HCT116 (cell line): ENCODE data around the gene PYDC1. TPM values are rescaled to one million over a fixed set of nuclear protein-coding genes. Genes with fewer than 3 reads are reported as not detected.

Experiments
- ATAC-seq: fragments of 200-7000 bp; cut with Tn5 transposase; 2 replicates; pipeline ENCODE4 v1.9.1; 2020; ENCODE audit warnings: mild to moderate bottlenecking, moderate library complexity
- BruUV-seq: library from RNA; stranded (reverse); fragments of 400-500 nt; replicated peaks from 2 replicates; lab custom pipeline; 2021; lab: Mats Ljungman, UMichigan
- CTCF ChIA-PET: fragments of 300-600 bp; sonication (Branson Sonifier 250); formaldehyde crosslinking; loops from one replicate; lab custom pipeline; 2021; ENCODE audit warnings: antibody characterized with exemption; lab: Charles Lee
- POLR2A ChIA-PET: fragments of 300-600, 350-600 bp; sonication (Branson Sonifier 250); formaldehyde crosslinking; loops from one replicate; lab custom pipeline; 2021; ENCODE audit warnings: antibody characterized with exemption; lab: Charles Lee
- RAD21 ChIA-PET, 2 experiments: fragments of 300-600 bp; sonication (Branson Sonifier 250); formaldehyde crosslinking; loops; one replicate each; lab custom pipeline; 2023; ENCODE audit warnings: low total read pairs in 2 of 2; ENCODE audit not compliant: uncharacterized antibody in 2 of 2, unreplicated experiment in 2 of 2, low non-redundant PET in 1 of 2; lab: Charles Lee
- DNase-seq: peaks from one replicate; pipeline ENCODE4 v3.0.0-alpha.2; 2010; ENCODE audit warnings: low read depth, low spot score
- H2AFZ ChIP-seq: fragments of 200-600 bp; shearing (Covaris generic), sonication (generic); 2 replicates; pipeline ENCODE4 v1.6.1; 2017; ENCODE audit warnings: low read depth, mixed run types, mixed read lengths, antibody characterized with exemption, low read length; ENCODE audit not compliant: poor library complexity, severe bottlenecking
- H3K27ac ChIP-seq: 2 replicates; pipeline ENCODE4 v1.5.1; 2012; ENCODE audit warnings: low read depth, low read length
- H3K27me3 ChIP-seq: fragments of 200-600 bp; sonication (generic); 2 replicates; pipeline ENCODE4 v1.6.1; 2016; ENCODE audit warnings: mixed run types, low read length, mixed read lengths; ENCODE audit not compliant: insufficient read depth
- H3K36me3 ChIP-seq, 2 experiments: fragments of 200-500 bp in 1 of 2; fragments of 200-600 bp in 1 of 2; sonication (Bioruptor generic) in 1 of 2; sonication (generic) in 1 of 2; 2 replicates each; pipeline versions ENCODE4 v1.5.1 to v1.6.1; 2014 to 2016; ENCODE audit warnings: low read length in 2 of 2, inconsistent platforms in 1 of 2, mixed read lengths in 1 of 2, mixed run types in 1 of 2; ENCODE audit not compliant: insufficient read depth in 2 of 2, control insufficient read depth in 1 of 2
- H3K4me1 ChIP-seq, 2 experiments: fragments of 200-600 bp in 1 of 2; sonication (generic) in 1 of 2; 2 replicates each; pipeline versions ENCODE4 v1.5.1 to v1.6.1; 2012 to 2017; ENCODE audit warnings: low read length in 2 of 2, inconsistent platforms in 1 of 2, mild to moderate bottlenecking in 1 of 2, mixed read lengths in 1 of 2, mixed run types in 1 of 2, moderate library complexity in 1 of 2; ENCODE audit not compliant: insufficient read depth in 2 of 2, control insufficient read depth in 1 of 2
- H3K4me2 ChIP-seq: fragments of 200-600 bp; sonication (generic); 2 replicates; pipeline ENCODE4 v1.6.1; 2017; ENCODE audit warnings: mixed run types, low read length, mixed read lengths
- H3K4me3 ChIP-seq, 2 experiments: fragments of 200-600 bp in 1 of 2; sonication (generic) in 1 of 2; replicated peaks in 1 of 2; 2 replicates each; pipeline ENCODE4 v1.5.1; 2011 to 2016; ENCODE audit warnings: low read length in 2 of 2, control low read depth in 1 of 2, low read depth in 1 of 2, mild to moderate bottlenecking in 1 of 2, mixed read lengths in 1 of 2, mixed run types in 1 of 2
- H3K79me2 ChIP-seq: fragments of 200-600 bp; sonication (generic); 2 replicates; pipeline ENCODE4 v1.6.1; 2017; ENCODE audit warnings: mild to moderate bottlenecking, mixed run types, low read length, moderate library complexity, mixed read lengths; ENCODE audit not compliant: insufficient read depth
- H3K9ac ChIP-seq: fragments of 200-600 bp; sonication (generic); 2 replicates; pipeline ENCODE4 v1.6.1; 2016; ENCODE audit warnings: low read length, mixed read lengths
- H3K9me2 ChIP-seq: fragments of 200-600 bp; sonication (generic), shearing (Covaris generic); 2 replicates; pipeline ENCODE4 v1.6.1; 2017; ENCODE audit warnings: mixed run types, mild to moderate bottlenecking, moderate library complexity; ENCODE audit not compliant: insufficient read depth
- H3K9me3 ChIP-seq, 2 experiments: fragments of 200-500 bp in 1 of 2; fragments of 200-600 bp in 1 of 2; sonication (Bioruptor generic) in 1 of 2; sonication (generic) in 1 of 2; 2 replicates each; pipeline ENCODE4 v1.6.1; 2014 to 2017; ENCODE audit warnings: low read length in 2 of 2, mixed read lengths in 2 of 2, inconsistent platforms in 1 of 2, low read depth in 1 of 2, mild to moderate bottlenecking in 1 of 2, mixed run types in 1 of 2, moderate library complexity in 1 of 2; ENCODE audit not compliant: control insufficient read depth in 1 of 2, insufficient read depth in 1 of 2
- H4K20me1 ChIP-seq: fragments of 200-600 bp; sonication (generic), shearing (Covaris generic); 2 replicates; pipeline ENCODE4 v1.6.1; 2017; ENCODE audit warnings: mixed run types, mild to moderate bottlenecking, moderate library complexity; ENCODE audit not compliant: insufficient read depth
- ATF3 ChIP-seq: IDR thresholded peaks from 2 replicates; pipeline ENCODE4 v1.6.1; 2012
- CTCF ChIP-seq, 3 experiments: fragments of 200-600 bp in 1 of 3; sonication (generic) in 1 of 3; IDR thresholded peaks in 2 of 3; conservative IDR thresholded peaks in 1 of 3; 2 replicates each; pipeline ENCODE4 v1.5.1; 2012 to 2017; ENCODE audit warnings: low read depth in 2 of 3, low read length in 2 of 3, antibody characterized with exemption in 1 of 3, borderline replicate concordance in 1 of 3, control low read depth in 1 of 3, mild to moderate bottlenecking in 1 of 3, mixed read lengths in 1 of 3, mixed run types in 1 of 3, moderate library complexity in 1 of 3; ENCODE audit not compliant: insufficient read depth in 1 of 3
- EGR1 ChIP-seq: IDR thresholded peaks from 2 replicates; pipeline ENCODE4 v1.6.1; 2012; ENCODE audit warnings: low read depth
- ELF1 ChIP-seq: IDR thresholded peaks from 2 replicates; pipeline ENCODE4 v1.6.1; 2012; ENCODE audit warnings: low read depth, borderline replicate concordance
- EZH2phosphoT487 ChIP-seq: fragments of 200-600 bp; IDR thresholded peaks from 2 replicates; pipeline ENCODE4 v1.6.1; 2018; ENCODE audit warnings: antibody characterized with exemption, borderline replicate concordance
- FOSL1 ChIP-seq: IDR thresholded peaks from 2 replicates; pipeline ENCODE4 v1.6.1; 2012; ENCODE audit warnings: low read depth
- MAX ChIP-seq: IDR thresholded peaks from 2 replicates; pipeline ENCODE4 v1.6.1; 2012
- POLR2A ChIP-seq: IDR thresholded peaks from 2 replicates; pipeline ENCODE4 v1.7.0; 2011; ENCODE audit warnings: borderline replicate concordance; ENCODE audit not compliant: insufficient read depth, insufficient read length; ENCODE audit errors: extremely low read depth
- POLR2AphosphoS5 ChIP-seq: IDR thresholded peaks from 2 replicates; pipeline ENCODE4 v1.6.1; 2011; ENCODE audit warnings: mild to moderate bottlenecking, low read depth, low read length, moderate library complexity
- RAD21 ChIP-seq: IDR thresholded peaks from 2 replicates; pipeline ENCODE4 v1.6.1; 2012; ENCODE audit warnings: low read depth, mild to moderate bottlenecking
- REST ChIP-seq: IDR thresholded peaks from 2 replicates; pipeline ENCODE4 v1.6.1; 2012; ENCODE audit warnings: low read depth
- SP1 ChIP-seq: IDR thresholded peaks from 2 replicates; pipeline ENCODE4 v1.6.1; 2012; ENCODE audit warnings: low read depth
- SRF ChIP-seq: IDR thresholded peaks from 2 replicates; pipeline ENCODE4 v1.6.1; 2012; ENCODE audit warnings: low read depth
- TCF7L2 ChIP-seq: IDR thresholded peaks from 2 replicates; pipeline ENCODE4 v1.7.0; 2011; ENCODE audit warnings: borderline replicate concordance, inconsistent platforms; ENCODE audit not compliant: insufficient read depth, insufficient read length; ENCODE audit errors: extremely low read depth
- YY1 ChIP-seq: IDR thresholded peaks from 2 replicates; pipeline ENCODE4 v1.6.1; 2011; ENCODE audit warnings: low read length, low read depth, moderate library complexity, mild to moderate bottlenecking; ENCODE audit not compliant: insufficient replicate concordance; ENCODE audit errors: extremely low read depth
- ZBTB33 ChIP-seq: IDR thresholded peaks from 2 replicates; pipeline ENCODE4 v1.6.1; 2011; ENCODE audit warnings: mild to moderate bottlenecking, low read length, moderate library complexity; ENCODE audit not compliant: insufficient replicate concordance; ENCODE audit errors: extremely low read depth
- ZFX ChIP-seq: fragments of 450-650 bp; IDR thresholded peaks from 2 replicates; pipeline ENCODE4 v1.6.1; 2017
- ZNF274 ChIP-seq: fragments of 200-500 bp; sonication (Bioruptor generic); IDR thresholded peaks from 2 replicates; pipeline ENCODE4 v1.6.1; 2014; ENCODE audit warnings: mild to moderate bottlenecking, low read depth, low read length, inconsistent platforms
- intact Hi-C: fragments of 100-400 bp; cut with micrococcal nuclease; formaldehyde crosslinking; loops from 2 replicates; pipeline ENCODE4 v1.10.0; 2022
- total RNA-seq: library from RNA; stranded (reverse); gene quantifications from one replicate; pipeline ENCODE4 v1.2.1, GENCODE V29; 2021; ENCODE audit not compliant: unreplicated experiment

PYDC1 gene
- total RNA-seq, 1 experiment from 2014 or later, result not detected

GRCh38 chr16:31206776-31207175 is 10.2 kb downstream of the PYDC1 start:
- DNase-seq (no peak), ATAC-seq (no peak)
- Histone ChIP-seq H3K27me3 (no peaks in the 10 kb centered on the region), H3K79me2 (no peaks in the 10 kb centered on the region), H3K4me3 (no peak overlapping the region), H3K27ac (no peak overlapping the region), H3K9me3 (no peaks in the 10 kb centered on the region), H2AFZ (no peak overlapping the region), H3K9me2 (no peaks in the 10 kb centered on the region), H3K4me1 (peaks cover 0 to 9% of the 10 kb centered on the region in 2 experiments; a peak in 1 of 4 replicates), H3K9ac (no peak overlapping the region), H3K36me3 (no peaks in the 10 kb centered on the region), H4K20me1 (no peaks in the 10 kb centered on the region), H3K4me2 (no peak overlapping the region)
- ChIA-PET POLR2A (interaction anchor here (1.0 kb wide), 1 partner anchor 9 kb away, joined by 3 read pairs; no protein-coding TSS in a partner anchor), CTCF (no interaction called here), RAD21 (no interaction called here)
- TF ChIP-seq EZH2phosphoT487 (no peak), FOSL1 (no peak), YY1 (no peak), POLR2A (no peak), REST (no peak), SRF (no peak), RAD21 (no peak), TCF7L2 (no peak), ZNF274 (no peak), ZBTB33 (no peak), EGR1 (no peak), POLR2AphosphoS5 (no peak), CTCF (IDR thresholded peaks at IDR 0.05 in 2 of 3, conservative IDR thresholded peaks at IDR 0.05 in 1 of 3; ENCODE audit: borderline replicate concordance in 1 of 3, insufficient read depth in 1 of 3, low read depth in 2 of 3, low read length in 2 of 3) (no peak), MAX (no peak), ZFX (no peak), SP1 (no peak), ELF1 (no peak), ATF3 (no peak)
- no TSS peak for BruUV-seq
- intact Hi-C loops, result no loop called here
